Measurements from ENCODE around the gene GRK5.
"Not testable (repeated sequence)": the region's sequence is repeated elsewhere in the genome, so short reads cannot be mapped to it uniquely, and the experiment has no call there.

Gene GRK5

DNA sequence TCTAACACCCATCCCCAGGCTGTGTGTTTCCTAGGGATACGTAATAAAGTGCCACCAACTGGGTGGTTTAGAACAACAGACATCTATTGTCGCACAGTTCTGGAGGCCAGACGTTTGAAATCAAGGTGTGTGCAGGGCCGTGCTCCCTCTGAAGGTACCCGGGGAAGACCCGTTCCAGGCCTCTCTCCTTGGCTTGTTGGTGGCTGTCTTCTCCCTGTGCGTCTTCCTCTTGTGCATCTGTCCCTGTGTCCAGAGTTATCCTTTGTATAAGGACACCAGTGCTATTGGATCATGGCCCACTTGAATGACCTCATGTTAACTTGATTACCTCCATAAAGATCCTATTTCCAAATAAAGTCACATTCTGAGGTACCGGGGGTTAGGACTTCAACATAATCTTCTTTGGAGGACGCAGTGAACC, 15.6 kb downstream of the GRK5 start:
- no peak for DNase-seq

DNA sequence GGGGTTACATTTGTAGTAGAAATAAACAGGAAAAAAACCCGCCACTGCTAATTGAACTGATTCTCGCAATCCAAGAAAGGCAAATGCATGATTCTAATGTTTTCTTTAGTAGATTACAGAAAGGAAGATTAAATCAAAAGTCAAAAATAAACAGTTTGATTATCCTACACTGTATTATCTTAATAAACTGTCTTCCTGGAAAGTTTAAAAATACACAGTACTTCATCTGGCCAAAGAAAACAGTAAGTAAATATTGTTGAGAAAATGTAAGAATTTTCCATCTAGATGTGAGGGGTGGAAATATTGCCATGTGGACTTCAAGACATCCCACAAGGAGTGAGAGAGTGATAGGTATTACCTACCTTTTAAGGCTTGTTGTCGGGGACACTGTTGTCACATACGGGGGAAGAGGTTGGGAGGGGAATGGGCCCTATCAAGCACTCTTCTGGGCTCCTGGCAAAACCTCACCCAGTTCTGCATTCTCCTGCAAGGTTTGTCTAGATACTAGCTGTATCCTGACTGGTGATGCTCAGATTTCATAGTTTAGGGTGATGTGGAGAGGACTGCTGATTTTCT, 17.8 kb downstream of the GRK5 start:
- DNase-seq: no peak

DNA sequence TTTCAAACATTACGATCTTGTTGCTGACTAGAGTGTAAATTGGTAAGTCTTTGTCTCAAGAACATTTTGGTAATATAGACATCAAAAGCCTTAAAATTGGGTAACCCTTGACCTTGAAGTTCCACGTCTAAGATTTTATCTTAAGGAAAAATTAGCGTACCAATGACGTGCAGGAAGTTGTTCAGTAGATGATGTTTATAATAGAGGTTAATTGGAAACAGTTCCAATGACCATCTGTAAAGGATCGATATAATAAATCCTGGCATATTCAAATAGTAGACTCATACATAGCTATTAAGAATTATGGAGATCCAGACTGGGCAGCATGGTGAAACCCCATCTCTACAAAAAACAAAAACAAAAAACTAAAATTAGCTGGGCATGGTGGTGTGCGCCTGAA, 20.5 kb downstream of the GRK5 start:
- no peak for DNase-seq

DNA sequence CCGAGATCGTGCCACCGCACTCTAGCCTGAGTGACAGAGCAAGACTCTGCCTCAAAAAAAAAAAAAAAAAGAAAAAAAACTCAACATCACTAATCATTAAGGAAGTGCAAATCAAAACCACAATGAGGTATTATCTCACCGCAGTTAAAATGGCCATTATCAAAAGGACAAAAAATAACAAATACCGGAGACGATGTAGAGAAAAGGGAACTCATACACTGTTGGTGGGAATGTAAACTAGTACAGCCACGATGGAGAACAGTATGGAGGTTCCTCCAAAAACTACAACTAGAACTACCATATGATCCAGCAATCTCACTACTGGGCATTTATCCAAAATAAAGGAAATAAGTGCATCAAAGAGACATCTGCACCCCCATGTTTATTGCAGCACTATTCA, 24.3 kb downstream of the GRK5 start:
- no peak for DNase-seq

DNA sequence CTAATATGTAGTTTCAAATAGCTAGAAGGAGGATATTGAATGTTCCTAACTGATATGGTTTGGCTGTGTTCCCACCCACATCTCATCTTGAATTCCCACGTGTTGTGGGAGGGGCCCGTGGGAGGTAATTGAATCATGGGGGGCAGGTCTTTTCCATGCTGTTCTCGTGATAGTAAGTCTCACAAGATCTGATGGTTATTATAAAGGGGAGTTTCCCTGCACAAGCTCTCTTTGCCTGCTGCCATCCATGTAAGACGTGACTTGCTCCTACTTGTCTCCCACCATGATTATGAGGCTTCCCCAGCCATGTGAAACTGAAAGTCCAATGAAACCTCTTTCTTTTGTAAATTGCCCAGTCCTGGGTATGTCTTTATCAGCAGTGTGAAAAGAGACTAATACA, 25.1 kb downstream of the GRK5 start:
- not testable (repeated sequence) for DNase-seq

DNA sequence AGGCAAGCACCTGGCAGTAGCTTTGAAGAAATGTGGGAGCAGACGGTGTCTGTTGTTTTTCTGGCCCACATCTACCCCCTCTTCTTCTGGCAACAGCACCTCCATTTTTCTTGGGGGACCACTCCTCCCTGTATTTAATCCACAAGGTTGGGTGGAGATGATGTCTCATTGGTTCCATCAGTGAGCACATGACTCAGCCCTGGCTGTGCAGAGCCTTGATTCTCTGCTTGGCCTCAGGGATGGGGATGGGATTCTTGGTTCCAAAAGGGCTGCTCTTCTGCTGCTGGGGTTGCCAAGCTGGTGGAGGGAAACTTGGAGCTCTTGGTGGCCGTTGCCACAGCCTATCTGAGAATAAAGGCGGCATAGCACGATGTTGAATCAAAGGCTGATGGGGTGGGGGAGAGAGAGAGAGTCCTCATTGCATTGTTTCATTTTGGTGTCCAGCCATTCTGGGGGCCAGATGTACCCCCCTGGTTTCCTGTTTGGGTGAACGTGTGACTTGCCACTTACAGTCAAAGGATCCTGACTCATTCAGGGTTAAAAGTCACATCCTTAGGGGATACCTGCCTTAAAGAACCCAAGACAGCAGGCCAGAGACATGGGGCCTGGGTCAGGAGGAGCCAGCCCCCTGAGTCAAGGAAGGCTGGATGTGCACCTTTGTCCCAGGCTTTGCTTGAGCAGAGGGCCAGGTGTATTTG, 25.9 kb downstream of the GRK5 start:
- no peak for DNase-seq

DNA sequence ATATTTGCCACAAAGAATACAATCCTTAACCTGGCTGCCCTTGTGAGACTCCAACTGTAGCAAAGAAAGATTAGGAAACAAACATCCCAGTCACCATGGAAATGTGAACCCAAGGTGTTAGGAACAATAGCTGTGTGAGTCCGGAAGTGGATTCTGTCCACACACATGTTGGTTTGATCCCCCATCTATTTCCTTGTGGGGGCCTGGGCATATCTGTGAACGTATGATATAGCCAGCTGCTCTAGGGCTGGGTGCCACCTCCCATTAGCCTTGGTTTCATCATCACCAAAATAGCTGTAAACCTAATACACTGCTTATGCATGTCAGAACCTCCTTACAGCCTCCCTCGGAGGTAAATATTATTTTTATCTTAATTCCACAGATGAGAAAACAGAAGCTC, 26.4 kb downstream of the GRK5 start:
- no peak for DNase-seq

DNA sequence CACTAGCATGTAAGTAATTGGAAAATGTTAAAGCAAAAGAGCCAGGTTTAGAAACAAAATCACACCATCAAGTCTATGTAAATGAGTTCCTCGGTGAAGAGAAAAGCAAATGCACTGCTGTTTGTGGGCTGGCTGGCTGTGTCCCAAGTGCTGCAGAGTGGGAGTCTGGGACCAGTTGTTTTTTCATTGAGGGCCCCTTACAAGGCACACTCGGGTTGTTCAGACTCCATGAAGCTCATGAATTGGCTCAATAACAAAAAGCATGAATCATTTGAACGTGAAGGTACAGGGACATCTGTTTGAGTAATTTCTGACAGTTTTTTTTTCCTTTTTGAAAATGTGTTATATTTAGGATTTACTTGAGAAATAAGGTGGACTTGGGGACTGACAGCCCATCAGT, 28.0 kb downstream of the GRK5 start:
- peak in 1 of 2 donors; percentile 22 for DNase-seq

DNA sequence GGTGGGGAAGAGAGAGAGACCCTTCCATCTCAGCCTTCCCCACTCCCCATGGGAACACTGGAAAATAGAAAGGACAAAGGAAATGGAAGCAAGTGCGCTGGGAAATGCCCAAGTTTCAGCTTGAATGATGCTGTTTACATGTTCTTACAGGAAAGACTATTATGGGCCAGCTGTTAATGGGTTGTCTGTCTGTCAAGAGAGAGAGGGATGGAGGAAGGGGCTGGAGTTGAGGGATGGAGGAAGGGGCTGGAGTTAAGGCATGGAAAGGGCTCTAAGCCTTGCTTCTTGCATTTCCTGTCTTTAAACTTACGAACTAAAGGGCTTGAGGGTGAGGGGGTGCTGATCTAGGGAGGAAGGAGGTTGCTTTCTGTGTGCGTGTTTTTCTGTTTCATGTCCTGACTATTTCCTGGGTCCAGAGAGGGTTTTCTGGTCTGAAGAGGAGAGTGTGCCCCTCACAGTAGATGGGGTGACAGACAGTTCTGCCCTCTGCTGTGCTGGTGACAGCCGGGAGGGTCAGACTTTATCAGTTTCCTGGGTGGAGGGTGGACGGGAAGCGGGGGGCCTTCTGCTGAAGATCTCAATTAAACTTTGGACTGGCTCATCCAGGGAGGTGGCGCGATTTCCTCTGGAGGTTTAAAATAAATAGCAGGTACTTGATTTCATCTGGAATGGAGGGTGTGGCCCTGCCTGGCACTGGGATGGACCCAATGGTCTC, 30.5 kb downstream of the GRK5 start:
- DNase-seq: no peak

DNA sequence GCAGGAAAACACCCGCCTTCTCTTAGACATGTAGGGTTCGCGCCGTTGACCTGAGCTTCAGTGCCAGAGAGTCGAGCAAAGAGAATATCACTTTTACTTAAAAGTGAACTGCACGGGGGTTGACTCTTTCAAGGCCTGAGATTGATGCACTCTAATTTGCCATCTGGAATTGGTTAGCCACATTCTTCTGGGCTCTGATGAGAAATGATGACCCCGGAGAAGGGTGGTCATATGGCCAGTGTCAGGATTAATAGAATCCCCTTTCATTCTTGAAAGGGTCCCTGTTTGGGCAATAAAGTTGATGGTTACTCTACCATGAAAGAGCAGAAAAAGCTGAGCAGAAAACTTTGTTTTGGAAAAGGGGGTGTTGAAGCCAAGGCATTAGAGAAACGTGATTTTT, 31.2 kb downstream of the GRK5 start:
- DNase-seq: no peak

DNA sequence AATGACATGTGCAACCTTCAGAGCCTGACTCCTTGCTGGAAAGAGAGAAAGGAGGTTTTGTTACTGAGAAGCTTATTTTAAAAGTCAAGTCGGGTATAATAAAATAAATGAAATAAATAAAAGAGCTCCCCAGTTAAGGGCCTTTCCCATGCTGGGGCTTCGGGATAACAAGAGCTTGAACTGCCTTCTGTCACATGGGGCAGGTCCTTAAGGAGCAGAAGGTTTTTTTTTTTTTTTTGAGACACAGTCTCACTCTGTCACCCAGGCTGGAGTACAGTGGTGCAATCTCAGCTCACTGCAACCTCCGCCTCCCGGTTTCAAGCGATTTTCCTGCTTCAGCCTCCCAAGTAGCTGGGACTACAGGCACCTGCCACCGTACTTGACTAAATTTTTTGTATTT, 31.6 kb downstream of the GRK5 start:
- DNase-seq: not testable (repeated sequence)

DNA sequence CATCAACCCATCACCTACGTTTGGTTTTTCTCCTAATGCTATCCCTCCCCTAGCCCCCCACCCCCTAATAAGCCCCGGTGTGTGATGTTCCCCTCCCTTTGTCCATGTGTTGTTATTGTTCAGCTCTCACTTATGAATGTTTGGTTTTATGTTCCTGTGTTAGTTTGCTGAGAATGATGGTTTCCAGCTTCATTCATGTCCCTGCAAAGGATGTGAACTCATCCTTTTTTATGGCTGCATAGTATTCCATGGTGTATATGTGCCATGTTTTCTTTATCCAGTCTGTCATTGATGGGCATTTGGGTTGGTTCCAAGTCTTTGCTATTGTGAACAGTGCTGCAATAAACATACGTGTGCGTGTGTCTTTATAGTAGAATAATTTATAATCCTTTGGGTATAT, 32.3 kb downstream of the GRK5 start:
- not testable (repeated sequence) for DNase-seq

DNA sequence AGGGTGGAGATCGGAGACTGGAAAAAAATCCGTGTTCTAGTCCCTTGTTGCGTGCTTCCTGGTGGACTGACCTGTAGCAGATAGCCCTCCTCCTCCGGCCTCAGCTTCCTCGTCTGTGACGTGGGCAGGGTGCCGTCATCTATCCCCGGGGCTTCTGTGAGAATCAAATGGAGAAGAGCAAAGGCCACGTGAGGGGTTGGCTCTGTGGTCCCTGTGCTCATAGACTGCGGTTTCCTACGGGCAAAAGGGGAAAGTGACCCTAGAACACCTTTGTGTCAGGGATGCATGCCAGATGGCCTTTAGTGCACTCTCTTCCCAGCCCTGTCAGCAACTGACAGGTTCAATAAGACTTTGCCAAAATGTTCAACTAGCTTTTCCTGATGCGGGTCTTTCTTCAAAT, 33.7 kb downstream of the GRK5 start:
- DNase-seq: no peak

DNA sequence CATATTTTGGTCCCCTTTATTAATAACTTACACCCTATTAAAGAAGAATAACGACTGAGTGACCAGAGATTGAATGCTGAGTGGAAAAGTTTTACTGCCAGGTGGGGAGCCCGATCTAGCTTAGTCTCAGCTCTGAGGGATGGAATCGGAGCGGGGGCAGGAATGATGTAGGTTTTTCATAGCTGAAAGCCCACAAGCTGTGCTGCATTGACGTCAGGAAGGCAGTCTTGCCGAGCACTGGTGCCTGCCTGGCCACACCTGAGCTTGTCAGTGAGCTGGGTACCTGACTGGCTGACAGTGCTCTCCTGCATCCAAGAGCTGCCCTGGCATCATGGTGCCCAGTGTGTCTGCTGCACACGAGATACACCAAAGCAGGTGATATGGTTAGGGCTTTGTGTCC, 34.8 kb downstream of the GRK5 start:
- no peak for DNase-seq

DNA sequence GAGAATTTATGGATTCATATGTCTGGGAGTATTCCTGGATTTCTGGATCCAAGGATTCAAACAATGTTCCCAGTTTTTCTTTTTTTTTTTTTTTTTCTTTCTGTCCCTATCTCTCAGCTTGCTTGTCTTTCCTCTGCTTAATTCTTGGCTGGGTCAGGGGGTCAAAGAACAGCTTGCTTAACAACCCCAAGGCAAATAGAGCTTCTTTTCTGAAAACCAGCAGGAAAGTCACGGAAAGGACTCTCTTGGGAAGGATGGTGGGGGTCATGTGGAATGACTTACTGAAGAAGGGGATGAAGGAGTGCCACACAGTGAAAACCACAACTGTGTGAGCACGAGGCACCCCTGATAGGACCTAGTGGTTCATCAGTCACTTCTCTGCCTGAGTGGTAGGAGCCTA, 36.1 kb downstream of the GRK5 start:
- DNase-seq: no peak

DNA sequence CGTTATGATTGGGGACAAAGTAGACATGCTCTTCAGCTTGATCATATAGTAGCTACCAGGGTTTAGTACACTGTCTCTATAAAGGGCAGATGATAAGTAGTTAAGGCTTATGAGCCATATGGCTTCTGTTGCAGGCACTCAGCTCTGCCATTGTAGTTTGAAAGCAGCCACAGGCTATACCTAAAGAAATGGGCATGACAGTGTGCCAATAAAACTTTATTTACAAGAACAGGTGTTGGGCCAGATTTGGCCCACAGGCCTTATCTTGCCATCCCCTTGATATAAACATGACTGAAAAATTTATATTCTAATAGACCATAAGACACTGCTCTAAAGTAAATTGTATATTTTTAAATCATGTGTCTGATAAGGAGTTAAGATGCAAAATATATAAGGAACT, 36.6 kb downstream of the GRK5 start:
- no peak for DNase-seq

DNA sequence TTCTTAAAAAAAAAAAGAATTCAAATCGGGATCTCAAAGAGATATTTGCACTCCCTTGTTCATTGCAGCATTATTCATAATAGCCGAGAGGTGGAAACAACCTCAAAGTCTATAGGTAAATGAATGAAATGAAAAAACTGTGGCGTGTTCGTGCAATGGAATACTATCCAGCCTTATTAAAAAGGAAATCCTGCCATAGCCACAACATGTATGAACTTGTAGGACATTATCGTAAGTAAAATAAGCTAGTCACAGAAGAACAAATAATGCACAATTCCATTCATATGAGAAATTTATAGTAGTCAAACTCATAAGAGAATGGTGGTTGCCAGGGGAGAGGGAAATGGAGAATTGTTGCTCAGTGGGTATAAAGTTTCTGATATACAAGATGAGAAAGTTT, 37.9 kb downstream of the GRK5 start:
- no peak for DNase-seq

DNA sequence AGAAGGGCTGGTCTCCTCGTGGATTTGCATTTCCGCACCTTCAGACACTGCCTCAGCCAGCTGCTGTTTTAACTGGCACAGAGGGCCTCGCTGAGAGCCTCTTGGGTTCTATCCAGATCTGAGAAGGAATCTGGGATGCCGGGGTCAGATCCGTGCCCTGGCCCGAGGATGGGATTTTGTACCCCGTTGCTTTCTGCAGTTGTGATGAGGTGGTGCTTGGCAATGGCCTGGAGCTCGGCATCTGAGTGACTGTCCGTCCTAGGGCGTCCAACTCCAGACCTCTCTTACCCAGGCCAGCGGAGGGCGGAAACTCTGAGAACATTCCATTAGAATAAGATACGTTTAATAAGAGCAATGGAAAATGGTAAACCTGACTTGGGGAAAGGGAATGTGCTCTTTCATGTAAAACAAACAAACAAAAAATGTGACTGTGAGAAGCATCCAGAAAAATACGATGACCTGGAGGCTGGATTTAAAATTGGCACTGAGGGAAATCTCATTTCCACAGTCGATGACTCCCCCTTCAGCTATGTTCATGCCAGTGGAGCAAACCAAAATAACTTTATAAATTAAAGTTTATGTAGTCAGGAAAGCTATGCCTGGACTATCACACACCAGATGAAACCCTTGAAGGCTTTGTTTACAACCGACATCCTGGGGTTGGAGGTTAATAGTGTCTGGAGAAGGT, 39.6 kb downstream of the GRK5 start:
- DNase-seq: no peak

DNA sequence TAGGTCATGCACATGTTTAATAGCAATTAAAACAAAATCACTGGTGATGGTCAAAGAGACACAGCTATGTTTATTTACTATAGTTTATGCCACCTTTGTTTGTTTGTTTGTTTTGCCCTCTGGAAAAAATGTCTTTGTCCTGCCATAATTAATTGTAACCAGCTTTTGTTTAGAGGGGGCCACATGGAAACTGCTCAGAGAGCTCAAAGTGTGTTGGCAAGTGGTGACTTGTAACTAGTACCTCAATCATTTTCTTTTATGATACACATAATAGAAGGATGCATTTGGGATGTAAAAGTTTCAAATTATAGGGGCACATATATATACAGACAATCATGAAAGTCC, 40.2 kb downstream of the GRK5 start:
- no peak for DNase-seq

DNA sequence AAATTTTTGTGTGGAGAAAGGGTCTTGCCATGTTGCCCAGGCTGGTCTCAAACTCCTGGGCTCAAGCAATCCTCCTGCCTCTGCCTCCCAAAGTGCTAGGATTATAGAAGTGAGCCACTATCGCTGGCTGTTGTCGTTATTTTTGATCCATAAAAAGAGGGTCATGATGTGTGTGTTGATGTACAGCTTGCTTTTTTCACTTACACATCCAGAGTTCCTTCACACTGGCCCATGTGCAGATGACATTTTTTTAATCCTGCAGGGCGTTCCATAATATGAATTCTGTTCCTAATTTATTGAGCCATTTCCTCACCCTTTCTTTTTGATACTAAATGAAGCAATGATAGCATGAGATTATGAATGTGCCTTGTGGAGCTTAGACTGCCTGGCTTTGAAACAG, 40.8 kb downstream of the GRK5 start:
- DNase-seq: no peak

DNA sequence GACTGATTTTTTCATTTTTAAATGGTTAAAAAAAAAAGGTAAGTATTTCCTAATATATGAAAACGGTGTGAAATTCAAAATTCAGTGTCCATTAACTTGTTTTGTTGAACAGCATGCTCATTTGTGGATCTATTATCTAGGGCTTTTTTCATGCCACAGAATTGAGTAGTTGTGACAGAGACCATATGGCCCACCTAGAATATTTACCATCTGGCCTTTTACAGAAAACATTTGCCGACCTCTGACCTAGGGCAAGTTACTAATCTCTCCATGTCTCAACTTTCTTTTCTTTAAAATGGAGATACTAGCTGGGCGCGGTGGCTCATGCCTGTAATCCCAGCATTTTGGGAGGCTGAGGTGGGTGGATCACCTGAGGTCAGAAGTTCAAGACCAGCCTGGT, 41.3 kb downstream of the GRK5 start:
- DNase-seq: no peak

DNA sequence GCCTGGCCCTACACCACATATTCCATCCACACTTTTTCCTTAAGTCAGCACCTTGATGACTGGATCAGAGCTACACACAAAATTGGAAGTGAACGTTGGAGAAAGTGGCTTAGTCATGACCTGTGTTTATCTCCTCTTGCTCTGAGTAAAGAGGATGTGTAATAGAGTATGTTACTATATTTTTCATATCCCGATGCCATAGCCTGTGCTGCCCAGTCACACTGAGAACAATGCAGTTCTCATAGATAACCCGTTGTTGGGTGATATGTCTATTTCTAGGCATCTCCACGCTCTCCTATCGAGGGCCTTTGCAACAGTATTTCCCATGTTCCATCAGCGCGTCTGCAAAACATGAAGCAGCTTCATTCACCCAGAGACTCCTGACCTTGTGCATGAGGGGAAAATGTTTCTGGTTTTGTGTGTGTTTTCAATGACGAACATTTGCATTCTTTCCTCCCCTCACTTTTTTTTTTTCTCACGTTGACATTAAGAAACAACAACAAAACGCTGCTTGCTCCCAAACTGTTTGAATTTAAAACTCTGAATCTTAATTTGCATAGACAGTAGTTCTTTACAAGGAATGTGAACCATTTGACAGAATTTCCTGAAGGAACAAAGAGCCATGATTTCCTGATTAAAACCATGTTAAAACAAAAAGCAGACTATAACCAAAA, 43.4 kb downstream of the GRK5 start:
- DNase-seq: no peak

DNA sequence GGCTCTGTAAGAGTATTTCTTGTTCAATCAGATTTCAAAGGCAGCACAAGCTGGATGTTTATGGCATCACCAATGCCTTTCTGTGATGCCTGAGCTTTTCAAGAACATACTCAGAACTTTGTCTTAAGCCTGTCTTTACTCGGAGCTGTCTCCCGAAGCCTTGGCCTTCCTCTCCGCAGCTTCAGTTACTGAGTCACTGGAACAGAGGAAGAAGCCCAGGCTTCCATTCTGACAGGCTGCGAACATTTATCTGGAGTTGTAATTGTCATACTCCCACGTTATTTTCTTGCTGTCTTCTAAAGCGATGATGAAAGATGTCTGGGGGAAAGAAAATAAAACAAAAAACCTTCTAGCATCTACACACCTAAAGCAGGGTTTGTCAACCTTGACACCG, 43.9 kb downstream of the GRK5 start:
- no peak for DNase-seq
